GM21423 (cell line): Measurements from ENCODE around the gene ARID2.
A peak's percentile ranks its signal among the peaks of the same experiment; 100 is the strongest.

ENCODE experiments used
- ATAC-seq: cut with Tn5 transposase; IDR thresholded peaks from one replicate; pipeline ENCODE4 v1.9.1; 2021; ENCODE audit warnings: mild to moderate bottlenecking, moderate library complexity; ENCODE audit not compliant: unreplicated experiment

ARID2 gene

GRCh38 chr12:45729233-45730083 is at the start of gene ARID2:
ARID2 (plus strand) TSS chr12:45729706; CDS start chr12:45729837, 131 bp downstream.
- peak; percentile 6 for ATAC-seq

GRCh38 chr12:45680362-45680761 is 49.1 kb upstream of the ARID2 start:
- no peak for ATAC-seq

- no peak for ATAC-seq
These were observed 48.0 kb upstream of the ARID2 start for GRCh38 chr12:45681465-45681864.

- ATAC-seq, result no peak
These were observed 43.8 kb upstream of the ARID2 start for GRCh38 chr12:45685680-45686079.

- ATAC-seq, result no peak
These were observed 42.2 kb upstream of the ARID2 start for GRCh38 chr12:45687081-45688015.

- no peak for ATAC-seq
These were observed 41.3 kb upstream of the ARID2 start for GRCh38 chr12:45688183-45688582.

- ATAC-seq, result no peak
These were observed 34.5 kb upstream of the ARID2 start for GRCh38 chr12:45695035-45695434.

GRCh38 chr12:45695606-45696005 is 33.9 kb upstream of the ARID2 start:
- ATAC-seq, result no peak

- no peak for ATAC-seq
These were observed 33.5 kb upstream of the ARID2 start for GRCh38 chr12:45696049-45696448.

- ATAC-seq, result no peak
These were observed 32.1 kb upstream of the ARID2 start for GRCh38 chr12:45697371-45697770.

- no peak for ATAC-seq
These were observed 28.2 kb upstream of the ARID2 start for GRCh38 chr12:45701296-45701695.

GRCh38 chr12:45703942-45704341 is 25.6 kb upstream of the ARID2 start:
- ATAC-seq, result no peak

GRCh38 chr12:45704968-45705367 is 24.5 kb upstream of the ARID2 start:
- ATAC-seq, result no peak

GRCh38 chr12:45705404-45705803 is 24.1 kb upstream of the ARID2 start:
- ATAC-seq, result no peak

GRCh38 chr12:45707241-45707857 is 22.2 kb upstream of the ARID2 start:
- no peak for ATAC-seq

- ATAC-seq, result no peak
These were observed 21.1 kb upstream of the ARID2 start for GRCh38 chr12:45708363-45708762.

GRCh38 chr12:45708901-45709300 is 20.6 kb upstream of the ARID2 start:
- ATAC-seq, result no peak

- ATAC-seq, result no peak
These were observed 17.2 kb upstream of the ARID2 start for GRCh38 chr12:45712319-45712718.

- ATAC-seq, result no peak
These were observed 16.4 kb upstream of the ARID2 start for GRCh38 chr12:45713078-45713477.

GRCh38 chr12:45718306-45718705 is 11.2 kb upstream of the ARID2 start:
- ATAC-seq, result no peak

GRCh38 chr12:45720069-45720468 is 9.4 kb upstream of the ARID2 start:
- no peak for ATAC-seq
